Kidney epithelial cell (primary cell): ENCODE measurements around the gene CCDC83. TPM values are rescaled to one million over a fixed set of nuclear protein-coding genes. Genes with fewer than 3 reads are reported as not detected.

Source experiments
- DNase-seq: peaks from one replicate; pipeline ENCODE4 v3.0.0-alpha.2; 2010; ENCODE audit warnings: low read depth
- H3K27me3 ChIP-seq: 2 replicates; pipeline ENCODE4 v1.6.0; 2011; ENCODE audit warnings: low read length; ENCODE audit not compliant: control insufficient read depth, insufficient read depth
- H3K36me3 ChIP-seq: 2 replicates; pipeline ENCODE4 v1.5.1; 2011; ENCODE audit warnings: low read length; ENCODE audit not compliant: control insufficient read depth, insufficient read depth
- H3K4me3 ChIP-seq: 2 replicates; pipeline ENCODE4 v1.5.1; 2011; ENCODE audit warnings: low read depth, mild to moderate bottlenecking, control low read depth, low read length
- CTCF ChIP-seq: IDR thresholded peaks from 2 replicates; pipeline ENCODE4 v1.5.1; 2011; ENCODE audit warnings: mild to moderate bottlenecking, moderate library complexity, low read length, control low read depth, inconsistent platforms; ENCODE audit not compliant: insufficient read depth, poor library complexity, severe bottlenecking
- total RNA-seq: library from RNA; depleted of rRNA; stranded (reverse); fragments of >200 nt; gene quantifications from 2 replicates; pipeline ENCODE4 v1.2.3, GENCODE V29; 2015

The CCDC83 gene
- total RNA-seq, 1 donor from 2014 or later: not detected

- H3K36me3 ChIP-seq: no peaks in the 10 kb centered on the region
- H3K4me3 ChIP-seq: no peak overlapping the region
- no peaks in the 10 kb centered on the region for H3K27me3 ChIP-seq
- DNase-seq: no peak
- no peak for TF ChIP-seq CTCF
Measured at GRCh38 chr11:85819441-85819840, 35.7 kb upstream of the CCDC83 start.

- peak; percentile 49 for DNase-seq
Measured at GRCh38 chr11:85821636-85822035, 33.5 kb upstream of the CCDC83 start.

DNA sequence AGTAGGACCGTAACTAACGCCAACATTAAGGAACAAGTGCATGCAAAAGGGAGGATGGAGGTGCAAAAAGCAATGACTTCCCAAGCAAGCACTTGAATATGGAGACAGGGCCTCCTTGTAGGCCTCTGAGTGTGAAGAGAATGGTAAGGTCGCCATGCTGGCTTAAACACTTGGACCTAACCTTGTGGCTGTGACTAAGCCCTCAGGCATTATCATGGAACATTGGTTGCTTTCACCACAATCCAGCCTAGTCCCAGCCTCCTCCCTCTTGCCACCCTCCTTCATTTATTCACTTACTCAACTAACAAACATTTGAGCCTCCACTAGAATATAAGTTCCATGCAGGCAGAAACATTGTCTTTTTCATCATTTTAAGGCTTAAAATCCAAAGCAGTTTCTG lies 32.4 kb upstream of the CCDC83 start:
- no peaks in the 10 kb centered on the region for H3K27me3 ChIP-seq
- no peak for TF ChIP-seq CTCF
- no peak overlapping the region for H3K4me3 ChIP-seq
- H3K36me3 ChIP-seq: no peaks in the 10 kb centered on the region
- DNase-seq: peak; percentile 45

More at GRCh38 chr11:85821636-85822035, 33.5 kb upstream of the CCDC83 start:
- TF ChIP-seq CTCF: no peak
- no peaks in the 10 kb centered on the region for H3K27me3 ChIP-seq
- H3K4me3 ChIP-seq: no peak overlapping the region
- no peaks in the 10 kb centered on the region for H3K36me3 ChIP-seq

DNA sequence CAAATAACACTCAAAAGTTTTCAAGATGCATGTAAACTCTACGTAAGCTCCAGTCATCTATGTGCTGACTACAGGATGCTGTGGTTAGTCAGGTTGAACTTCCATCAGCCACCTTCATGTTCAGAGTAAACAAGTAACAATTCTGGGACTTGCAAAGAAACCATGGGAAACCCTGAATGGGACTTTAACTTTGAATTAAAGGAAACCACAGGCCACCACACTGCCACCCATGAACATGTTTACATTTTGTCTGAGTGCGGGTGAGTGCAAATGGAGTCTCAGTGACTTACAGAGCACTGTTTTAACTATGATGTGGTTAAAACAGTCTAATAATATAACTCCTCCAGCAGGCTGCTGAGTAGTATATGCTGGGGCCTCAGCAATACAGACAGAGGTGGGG lies 31.4 kb upstream of the CCDC83 start:
- DNase-seq: no peak
- H3K36me3 ChIP-seq: no peaks in the 10 kb centered on the region
- no peak for TF ChIP-seq CTCF
- H3K27me3 ChIP-seq: no peaks in the 10 kb centered on the region
- H3K4me3 ChIP-seq: no peak overlapping the region

- no peak for DNase-seq
- TF ChIP-seq CTCF: no peak
- Histone ChIP-seq H3K4me3 (no peak overlapping the region), H3K27me3 (no peaks in the 10 kb centered on the region), H3K36me3 (no peaks in the 10 kb centered on the region)
Measured at GRCh38 chr11:85825616-85826015, 29.6 kb upstream of the CCDC83 start.

GRCh38 chr11:85826116-85826855 lies 28.9 kb upstream of the CCDC83 start:
- TF ChIP-seq CTCF: peak; percentile 64
- H3K4me3 ChIP-seq: no peak overlapping the region
- no peaks in the 10 kb centered on the region for H3K27me3 ChIP-seq
- DNase-seq: no peak
- no peaks in the 10 kb centered on the region for H3K36me3 ChIP-seq
